Nephron (organoid): ENCODE measurements around the gene C20orf96.

Experiments used
- H3K27ac Mint-ChIP-seq, 3 experiments: 2 replicates each; pipeline ENCODE4 v1.8.0; 2020; ENCODE audit warnings: mixed read lengths in 3 of 3, mild to moderate bottlenecking in 2 of 3, moderate library complexity in 1 of 3
- H3K27me3 Mint-ChIP-seq: 2 replicates; pipeline ENCODE4 v1.8.0; 2021; ENCODE audit warnings: low read depth, mild to moderate bottlenecking, moderate library complexity, mixed read lengths
- H3K36me3 Mint-ChIP-seq: 2 replicates; pipeline ENCODE4 v1.8.0; 2020; ENCODE audit warnings: low read depth, mixed read lengths
- H3K4me1 Mint-ChIP-seq: 2 replicates; pipeline ENCODE4 v1.8.0; 2020; ENCODE audit warnings: mixed read lengths
- H3K4me3 Mint-ChIP-seq, 3 experiments: 2 replicates each; pipeline ENCODE4 v1.8.0; 2020; ENCODE audit warnings: mild to moderate bottlenecking in 3 of 3, mixed read lengths in 3 of 3, moderate library complexity in 2 of 3
- H3K9me3 Mint-ChIP-seq: 2 replicates; pipeline ENCODE4 v1.8.0; 2020; ENCODE audit warnings: mixed read lengths
- CTCF ChIP-seq, 3 experiments: fragments of 200-600 bp; sonication (generic); IDR thresholded peaks; one replicate each; pipeline ENCODE4 v1.5.0; 2021; ENCODE audit warnings: antibody characterized with exemption in 3 of 3; ENCODE audit not compliant: unreplicated experiment in 3 of 3

C20orf96 gene

GRCh38 chr20:278181-278580 is 12.4 kb downstream of the C20orf96 start:
- Mint-ChIP-seq H3K27ac (no peak overlapping the region), H3K9me3 (no peaks in the 10 kb centered on the region), H3K4me1 (no peaks in the 10 kb centered on the region), H3K27me3 (no peaks in the 10 kb centered on the region), H3K36me3 (peaks cover 64% of the 10 kb centered on the region), H3K4me3 (no peak overlapping the region)
- TF ChIP-seq CTCF (IDR thresholded peaks at IDR 0.05; ENCODE audit: unreplicated experiment in 3 of 3) = no peak

GRCh38 chr20:277496-277781 is 13.1 kb downstream of the C20orf96 start:
- Mint-ChIP-seq H3K9me3 (no peaks in the 10 kb centered on the region), H3K4me3 (no peak overlapping the region), H3K36me3 (peaks cover 69% of the 10 kb centered on the region), H3K27ac (no peak overlapping the region), H3K27me3 (no peaks in the 10 kb centered on the region), H3K4me1 (peaks cover 5% of the 10 kb centered on the region)
- TF ChIP-seq CTCF (IDR thresholded peaks at IDR 0.05; ENCODE audit: unreplicated experiment in 3 of 3) = no peak

- Mint-ChIP-seq H3K4me3 (no peak overlapping the region), H3K36me3 (peaks cover 68% of the 10 kb centered on the region), H3K27me3 (no peaks in the 10 kb centered on the region), H3K27ac (no peak overlapping the region), H3K4me1 (peaks cover 5% of the 10 kb centered on the region), H3K9me3 (no peaks in the 10 kb centered on the region)
- no peak for TF ChIP-seq CTCF (IDR thresholded peaks at IDR 0.05; ENCODE audit: unreplicated experiment in 3 of 3)
Measured at GRCh38 chr20:276620-277495, 13.7 kb downstream of the C20orf96 start.

- peaks cover 5% of the 10 kb centered on the region for H3K4me1 Mint-ChIP-seq
- H3K36me3 Mint-ChIP-seq = peaks cover 72% of the 10 kb centered on the region
- no peaks in the 10 kb centered on the region for H3K9me3 Mint-ChIP-seq
- no peaks in the 10 kb centered on the region for H3K27me3 Mint-ChIP-seq
- H3K27ac Mint-ChIP-seq = no peak overlapping the region
- TF ChIP-seq CTCF (IDR thresholded peaks at IDR 0.05; ENCODE audit: unreplicated experiment in 3 of 3) = no peak
- no peak overlapping the region for H3K4me3 Mint-ChIP-seq
Measured at GRCh38 chr20:275791-276190, 14.8 kb downstream of the C20orf96 start.

- H3K4me1 Mint-ChIP-seq = peaks cover 5% of the 10 kb centered on the region
- H3K27me3 Mint-ChIP-seq = peaks cover 3% of the 10 kb centered on the region
- no peak overlapping the region for H3K4me3 Mint-ChIP-seq
- no peaks in the 10 kb centered on the region for H3K9me3 Mint-ChIP-seq
- H3K36me3 Mint-ChIP-seq = peaks cover 69% of the 10 kb centered on the region
- no peak overlapping the region for H3K27ac Mint-ChIP-seq
- no peak for TF ChIP-seq CTCF (IDR thresholded peaks at IDR 0.05; ENCODE audit: unreplicated experiment in 3 of 3)
Measured at GRCh38 chr20:273884-274283, 16.7 kb downstream of the C20orf96 start.

GRCh38 chr20:272718-273117 is 17.8 kb downstream of the C20orf96 start:
- no peak overlapping the region for H3K27ac Mint-ChIP-seq

More at GRCh38 chr20:272718-273117, 17.8 kb downstream of the C20orf96 start:
- H3K4me3 Mint-ChIP-seq = no peak overlapping the region
- peaks cover 3% of the 10 kb centered on the region for H3K27me3 Mint-ChIP-seq
- H3K4me1 Mint-ChIP-seq = peaks cover 5% of the 10 kb centered on the region
- no peak for TF ChIP-seq CTCF (IDR thresholded peaks at IDR 0.05; ENCODE audit: unreplicated experiment in 3 of 3)
- peaks cover 58% of the 10 kb centered on the region for H3K36me3 Mint-ChIP-seq
- H3K9me3 Mint-ChIP-seq = no peaks in the 10 kb centered on the region
